Activated CD4-positive, alpha-beta T cell treated with anti-CD3 and anti-CD28 coated beads, Interleukin-2, amount 10 ng/mL, durations not matched to agents 7 days and 5 days (primary cell): ENCODE data around the gene PTPRD. TPM values are rescaled to one million over a fixed set of nuclear protein-coding genes. Genes with fewer than 3 reads are reported as not detected.
"Not testable (repeated sequence)": the region's sequence is repeated elsewhere in the genome, so short reads cannot be mapped to it uniquely, and the experiment has no call there.

Experiments used
- CTCF ChIA-PET: fragments of 350-600 bp; sonication (Branson Sonifier 250); formaldehyde crosslinking; loops from one replicate; lab custom pipeline; 2021; ENCODE audit warnings: antibody characterized with exemption; lab: Charles Lee
- POLR2A ChIA-PET: fragments of 350-600 bp; sonication (Branson Sonifier 250); formaldehyde crosslinking; loops from one replicate; lab custom pipeline; 2021; ENCODE audit warnings: antibody characterized with exemption; lab: Charles Lee
- DNase-seq: peaks from one replicate; pipeline ENCODE4 v3.0.0-alpha.2; 2020
- H3K27ac Mint-ChIP-seq: one replicate; pipeline ENCODE4 v1.8.0; 2021; ENCODE audit warnings: mild to moderate bottlenecking, moderate library complexity, mixed read lengths
- H3K27me3 Mint-ChIP-seq: one replicate; pipeline ENCODE4 v1.8.0; 2021; ENCODE audit warnings: mixed read lengths
- H3K36me3 Mint-ChIP-seq: one replicate; pipeline ENCODE4 v1.8.0; 2021; ENCODE audit warnings: low read depth, mixed read lengths
- H3K4me1 Mint-ChIP-seq: one replicate; pipeline ENCODE4 v1.8.0; 2021; ENCODE audit warnings: mixed read lengths
- H3K4me3 Mint-ChIP-seq: one replicate; pipeline ENCODE4 v1.8.0; 2021; ENCODE audit warnings: mild to moderate bottlenecking, moderate library complexity, mixed read lengths
- H3K9me3 Mint-ChIP-seq: one replicate; pipeline ENCODE4 v1.8.0; 2021; ENCODE audit warnings: mixed read lengths
- total RNA-seq, 2 experiments: library from RNA; stranded (reverse); gene quantifications; one replicate each; pipeline ENCODE4 v1.2.3, GENCODE V29; 2021

Gene PTPRD
- total RNA-seq, 2 experiments from 2014 or later = not detected

- H3K4me1 Mint-ChIP-seq, POLR2A ChIA-PET, CTCF ChIA-PET, H3K4me3 Mint-ChIP-seq, H3K27ac Mint-ChIP-seq, H3K36me3 Mint-ChIP-seq, H3K9me3 Mint-ChIP-seq, DNase-seq, H3K27me3 Mint-ChIP-seq: not testable (repeated sequence)
Measured at GRCh38 chr9:9426454-9426853, 1186.3 kb downstream of the PTPRD start.

DNA sequence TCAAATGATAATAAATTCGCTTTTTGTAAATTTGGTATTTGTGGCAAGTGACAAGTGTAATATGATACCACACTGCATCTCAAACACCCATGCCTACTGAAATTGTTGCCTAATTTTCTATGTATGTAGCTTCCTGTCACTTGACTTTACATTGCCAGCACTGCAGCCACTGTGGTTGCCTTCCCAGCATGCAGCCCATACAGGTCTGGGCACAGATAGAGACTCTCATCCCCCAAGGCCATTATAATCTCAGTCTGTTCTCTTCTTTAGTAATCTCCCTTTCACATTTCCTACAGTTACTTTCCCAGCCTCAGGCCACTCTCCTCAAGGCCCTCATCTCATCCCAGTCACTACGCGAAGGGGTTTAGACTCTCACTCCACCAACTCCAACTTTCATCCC is 1200.6 kb downstream of the PTPRD start:
- H3K9me3 Mint-ChIP-seq = no peaks in the 10 kb centered on the region
- H3K4me1 Mint-ChIP-seq = no peaks in the 10 kb centered on the region
- H3K27ac Mint-ChIP-seq = no peak overlapping the region
- CTCF ChIA-PET = no interaction called here
- H3K36me3 Mint-ChIP-seq = no peaks in the 10 kb centered on the region
- no peak for DNase-seq
- no peaks in the 10 kb centered on the region for H3K27me3 Mint-ChIP-seq
- POLR2A ChIA-PET = no interaction called here
- no peak overlapping the region for H3K4me3 Mint-ChIP-seq

GRCh38 chr9:9410736-9411135 is 1202.1 kb downstream of the PTPRD start:
- POLR2A ChIA-PET = no interaction called here
- no peaks in the 10 kb centered on the region for H3K27me3 Mint-ChIP-seq
- no peaks in the 10 kb centered on the region for H3K9me3 Mint-ChIP-seq
- DNase-seq = no peak
- H3K4me1 Mint-ChIP-seq = no peaks in the 10 kb centered on the region
- H3K27ac Mint-ChIP-seq = no peak overlapping the region
- no peak overlapping the region for H3K4me3 Mint-ChIP-seq
- no peaks in the 10 kb centered on the region for H3K36me3 Mint-ChIP-seq
- CTCF ChIA-PET = no interaction called here

- Mint-ChIP-seq H3K9me3 (no peaks in the 10 kb centered on the region), H3K27me3 (no peaks in the 10 kb centered on the region), H3K36me3 (no peaks in the 10 kb centered on the region), H3K4me3 (no peak overlapping the region), H3K4me1 (no peaks in the 10 kb centered on the region), H3K27ac (no peak overlapping the region)
- CTCF ChIA-PET = no interaction called here
- POLR2A ChIA-PET = no interaction called here
- no peak for DNase-seq
Measured at GRCh38 chr9:9399982-9400381, 1212.8 kb downstream of the PTPRD start.

GRCh38 chr9:9396518-9396917 is 1216.3 kb downstream of the PTPRD start:
- ChIA-PET CTCF (no interaction called here), POLR2A (no interaction called here)
- Mint-ChIP-seq H3K27me3 (no peaks in the 10 kb centered on the region), H3K36me3 (no peaks in the 10 kb centered on the region), H3K9me3 (no peaks in the 10 kb centered on the region), H3K27ac (no peak overlapping the region), H3K4me3 (no peak overlapping the region), H3K4me1 (no peaks in the 10 kb centered on the region)
- DNase-seq = no peak

DNA sequence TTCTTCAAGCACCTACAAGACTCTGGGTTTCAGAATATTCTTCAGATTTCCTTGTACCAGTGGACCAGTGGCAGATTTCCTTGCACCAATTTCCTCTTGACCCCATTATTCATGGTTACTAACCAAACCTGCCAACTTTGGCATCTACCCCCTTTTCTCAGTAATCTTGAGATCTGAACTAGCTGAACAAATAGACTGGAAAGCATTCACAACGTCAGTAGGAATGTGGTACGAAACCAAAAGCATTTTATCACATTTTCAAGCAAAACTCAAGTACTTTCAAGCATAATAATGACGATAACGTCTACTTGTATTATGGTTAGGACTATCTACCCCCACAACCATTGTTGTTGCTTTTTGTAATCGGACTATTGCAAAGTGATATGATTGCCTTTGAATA is 1217.3 kb downstream of the PTPRD start:
- Mint-ChIP-seq H3K36me3 (no peaks in the 10 kb centered on the region), H3K27ac (no peak overlapping the region), H3K27me3 (no peaks in the 10 kb centered on the region), H3K4me3 (no peak overlapping the region), H3K9me3 (no peaks in the 10 kb centered on the region), H3K4me1 (no peaks in the 10 kb centered on the region)
- ChIA-PET POLR2A (no interaction called here), CTCF (no interaction called here)
- no peak for DNase-seq

GRCh38 chr9:9392755-9393154 is 1220.0 kb downstream of the PTPRD start:
- CTCF ChIA-PET = no interaction called here
- no peaks in the 10 kb centered on the region for H3K36me3 Mint-ChIP-seq
- H3K4me1 Mint-ChIP-seq = no peaks in the 10 kb centered on the region
- H3K9me3 Mint-ChIP-seq = no peaks in the 10 kb centered on the region
- H3K27ac Mint-ChIP-seq = no peak overlapping the region
- DNase-seq = no peak
- no peak overlapping the region for H3K4me3 Mint-ChIP-seq
- POLR2A ChIA-PET = no interaction called here
- H3K27me3 Mint-ChIP-seq = no peaks in the 10 kb centered on the region

DNA sequence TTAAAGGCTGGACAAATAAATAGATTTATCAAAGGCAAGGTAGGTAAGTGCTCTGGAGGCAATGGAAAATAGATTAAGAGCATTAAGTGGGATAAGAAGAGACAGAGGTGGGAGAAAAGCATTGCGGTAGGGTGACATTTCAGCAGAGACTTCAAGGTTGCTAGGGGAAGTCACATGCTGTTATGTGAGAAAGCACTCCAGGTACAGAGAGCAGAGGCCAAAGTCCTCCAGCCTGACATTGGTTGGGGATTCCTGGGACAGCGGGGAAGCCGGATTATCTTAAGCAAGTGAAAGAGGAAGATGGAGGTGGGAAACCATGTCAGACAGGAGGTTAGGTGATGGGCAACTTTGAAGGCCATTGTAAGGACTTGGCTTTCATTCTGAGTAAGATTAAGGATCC is 1222.9 kb downstream of the PTPRD start:
- POLR2A ChIA-PET = no interaction called here

DNA sequence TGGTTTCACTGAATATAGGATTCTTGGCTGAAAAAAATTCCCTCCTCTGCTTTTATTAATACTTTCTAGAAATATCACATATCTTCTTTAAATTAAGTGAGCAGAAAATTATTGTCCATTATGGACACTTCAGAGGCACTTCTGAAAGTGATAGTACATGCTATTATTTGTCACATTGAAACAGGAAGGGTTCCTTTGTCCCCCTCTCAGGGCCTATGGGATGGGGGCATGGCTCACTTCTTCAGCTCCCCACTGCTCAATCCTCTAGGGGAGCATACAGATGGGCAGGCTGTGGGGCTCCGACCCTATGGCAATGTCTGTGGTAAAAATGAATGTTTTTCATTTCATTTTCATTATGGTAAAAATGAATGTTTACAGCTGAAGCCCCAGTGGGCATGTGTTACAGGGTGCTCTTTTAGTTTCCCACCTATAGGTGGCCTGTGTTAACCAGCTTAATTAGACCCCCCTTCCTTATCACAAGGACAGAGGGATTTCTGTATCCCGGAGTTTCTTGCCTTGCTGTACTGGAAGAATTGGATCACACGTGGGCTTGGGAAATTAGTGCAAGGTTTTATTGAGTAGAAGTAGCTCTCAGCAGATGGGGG is 1225.2 kb downstream of the PTPRD start:
- Mint-ChIP-seq H3K27ac (no peak overlapping the region), H3K4me3 (no peak overlapping the region), H3K36me3 (no peaks in the 10 kb centered on the region), H3K27me3 (no peaks in the 10 kb centered on the region), H3K4me1 (no peaks in the 10 kb centered on the region), H3K9me3 (peaks cover 2% of the 10 kb centered on the region)
- no peak for DNase-seq
- POLR2A ChIA-PET = no interaction called here
- CTCF ChIA-PET = no interaction called here

More for the DNA sequence above, 1222.9 kb downstream of the PTPRD start:
- CTCF ChIA-PET = no interaction called here
- DNase-seq = no peak
- Mint-ChIP-seq H3K9me3 (no peaks in the 10 kb centered on the region), H3K36me3 (no peaks in the 10 kb centered on the region), H3K27ac (no peak overlapping the region), H3K4me3 (no peak overlapping the region), H3K4me1 (no peaks in the 10 kb centered on the region), H3K27me3 (no peaks in the 10 kb centered on the region)

DNA sequence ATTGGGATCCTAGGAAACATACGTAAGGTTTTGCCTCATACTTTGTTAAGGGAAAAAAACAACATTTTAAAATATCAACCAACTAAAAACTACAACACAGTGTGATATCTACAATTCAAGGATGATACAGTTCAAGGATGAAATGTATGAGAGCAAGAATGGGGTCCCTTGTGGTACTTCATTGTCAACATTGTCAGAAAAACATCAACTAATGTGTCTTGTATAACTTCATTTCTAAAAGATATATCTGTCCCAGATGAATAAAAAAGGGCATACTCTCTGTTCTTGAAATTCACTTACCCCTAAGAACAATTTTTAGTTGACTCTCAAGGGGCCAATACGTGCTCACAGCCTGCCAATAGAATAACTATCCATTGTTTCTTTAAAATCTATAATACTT is 1250.5 kb downstream of the PTPRD start:
- Mint-ChIP-seq H3K27ac (no peak overlapping the region), H3K27me3 (no peaks in the 10 kb centered on the region), H3K36me3 (no peaks in the 10 kb centered on the region), H3K4me1 (no peaks in the 10 kb centered on the region), H3K4me3 (no peak overlapping the region), H3K9me3 (no peaks in the 10 kb centered on the region)
- no peak for DNase-seq
- ChIA-PET CTCF (interaction anchor here (0.6 kb wide), 1 partner anchor 13 kb away, joined by 5 read pairs; no protein-coding TSS in a partner anchor), POLR2A (no interaction called here)

- H3K36me3 Mint-ChIP-seq = no peaks in the 10 kb centered on the region
- H3K4me1 Mint-ChIP-seq = no peaks in the 10 kb centered on the region
- no peak overlapping the region for H3K27ac Mint-ChIP-seq
- CTCF ChIA-PET = no interaction called here
- H3K9me3 Mint-ChIP-seq = no peaks in the 10 kb centered on the region
- no peak overlapping the region for H3K4me3 Mint-ChIP-seq
- H3K27me3 Mint-ChIP-seq = no peaks in the 10 kb centered on the region
- no peak for DNase-seq
- POLR2A ChIA-PET = no interaction called here
Measured at GRCh38 chr9:9352877-9353481, 1259.8 kb downstream of the PTPRD start.

GRCh38 chr9:9341203-9341602 is 1271.6 kb downstream of the PTPRD start:
- ChIA-PET POLR2A (no interaction called here), CTCF (no interaction called here)
- H3K9me3 Mint-ChIP-seq = no peaks in the 10 kb centered on the region
- no peak for DNase-seq
- H3K4me1 Mint-ChIP-seq = no peaks in the 10 kb centered on the region
- H3K27ac Mint-ChIP-seq = no peak overlapping the region
- H3K27me3 Mint-ChIP-seq = no peaks in the 10 kb centered on the region
- H3K36me3 Mint-ChIP-seq = no peaks in the 10 kb centered on the region
- H3K4me3 Mint-ChIP-seq = no peak overlapping the region

- Mint-ChIP-seq H3K4me3 (no peak overlapping the region), H3K4me1 (no peaks in the 10 kb centered on the region), H3K36me3 (no peaks in the 10 kb centered on the region), H3K27me3 (no peaks in the 10 kb centered on the region), H3K9me3 (no peaks in the 10 kb centered on the region), H3K27ac (no peak overlapping the region)
- no peak for DNase-seq
- ChIA-PET CTCF (no interaction called here), POLR2A (no interaction called here)
Measured at GRCh38 chr9:9337129-9337528, 1275.7 kb downstream of the PTPRD start.

DNA sequence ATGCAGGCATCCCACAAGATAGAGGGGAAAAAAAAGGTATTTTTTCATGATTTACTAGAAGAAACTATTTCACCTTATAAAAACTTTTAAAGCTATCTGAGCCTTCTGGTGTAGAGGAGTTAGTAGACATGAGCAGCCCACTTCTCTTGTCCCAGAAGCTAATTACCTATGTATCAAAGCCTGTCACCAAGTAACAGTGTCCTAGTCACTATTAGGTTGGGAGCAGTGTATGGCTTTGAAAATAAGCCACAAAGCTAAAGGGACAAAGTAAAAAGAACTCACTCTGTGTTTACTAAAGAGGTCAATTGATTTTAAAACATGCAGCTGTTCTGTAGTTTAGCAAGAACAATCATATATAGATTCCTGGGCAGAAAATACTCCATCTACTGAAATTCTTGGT is 1286.1 kb downstream of the PTPRD start:
- POLR2A ChIA-PET = no interaction called here

More for the DNA sequence above, 1286.1 kb downstream of the PTPRD start:
- Mint-ChIP-seq H3K27me3 (no peaks in the 10 kb centered on the region), H3K9me3 (no peaks in the 10 kb centered on the region), H3K4me1 (no peaks in the 10 kb centered on the region), H3K27ac (no peak overlapping the region), H3K36me3 (no peaks in the 10 kb centered on the region), H3K4me3 (no peak overlapping the region)
- CTCF ChIA-PET = no interaction called here
- DNase-seq = no peak
